Chondrocyte (in vitro differentiated cells): Measurements from ENCODE around the gene HCN3. TPM values are rescaled to one million over a fixed set of nuclear protein-coding genes. Genes with fewer than 3 reads are reported as not detected.
A peak's percentile ranks its signal among the peaks of the same experiment; 100 is the strongest.

ENCODE experiments used
- DNase-seq: peaks from one replicate; pipeline ENCODE4 v3.0.0; 2021; ENCODE audit warnings: mixed read lengths, low spot score
- H3K27ac Mint-ChIP-seq: one replicate; pipeline ENCODE4 v1.8.0; 2021; ENCODE audit warnings: mild to moderate bottlenecking, moderate library complexity, mixed read lengths; ENCODE audit not compliant: unreplicated experiment
- H3K27me3 Mint-ChIP-seq: 2 replicates; pipeline ENCODE4 v1.8.0; 2021; ENCODE audit warnings: low read depth, mixed read lengths
- H3K36me3 Mint-ChIP-seq: 2 replicates; pipeline ENCODE4 v1.8.0; 2021; ENCODE audit warnings: low read depth, mixed read lengths
- H3K4me1 Mint-ChIP-seq: 2 replicates; pipeline ENCODE4 v1.8.0; 2021; ENCODE audit warnings: low read depth, mild to moderate bottlenecking, mixed read lengths
- H3K4me3 Mint-ChIP-seq: one replicate; pipeline ENCODE4 v1.8.0; 2021; ENCODE audit warnings: mild to moderate bottlenecking, moderate library complexity, mixed read lengths; ENCODE audit not compliant: unreplicated experiment
- H3K9me3 Mint-ChIP-seq: 2 replicates; pipeline ENCODE4 v1.8.0; 2021; ENCODE audit warnings: low read depth, mixed read lengths
- CTCF ChIP-seq: fragments of 200-600 bp; sonication (generic); IDR thresholded peaks from 2 replicates; pipeline ENCODE4 v1.5.0; 2021; ENCODE audit warnings: antibody characterized with exemption, mild to moderate bottlenecking, moderate library complexity
- total RNA-seq: library from RNA; stranded (reverse); gene quantifications from 3 replicates; pipeline ENCODE4 v1.2.1, GENCODE V29; 2021

Gene HCN3
- total RNA-seq, 1 donor from 2014 or later, result 4.3 TPM

DNA sequence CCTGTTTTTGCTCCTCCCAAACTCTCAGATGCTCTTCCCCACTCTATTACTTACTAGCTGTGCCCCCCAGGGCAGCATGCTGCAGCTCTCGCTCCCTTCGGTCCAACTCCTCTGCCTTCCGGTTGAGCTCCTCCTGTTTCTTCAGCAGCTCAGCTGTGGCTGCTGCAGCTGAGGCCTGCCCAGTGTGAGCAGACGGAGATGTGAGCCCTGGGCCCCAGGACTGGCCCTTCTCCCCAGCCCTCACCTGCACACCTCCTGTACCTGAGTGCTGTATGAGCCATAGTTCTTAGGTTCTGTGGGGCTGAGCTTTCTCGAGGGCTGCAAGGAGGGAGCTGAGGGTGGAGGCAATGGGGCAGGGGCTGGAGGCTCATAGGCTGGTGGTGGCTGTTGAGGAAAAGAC lies 17.0 kb upstream of the HCN3 start:
- Mint-ChIP-seq H3K36me3 (peaks cover 24% of the 10 kb centered on the region), H3K27me3 (no peaks in the 10 kb centered on the region), H3K4me3 (no peak overlapping the region), H3K9me3 (no peaks in the 10 kb centered on the region), H3K4me1 (peaks cover 36% of the 10 kb centered on the region), H3K27ac (no peak overlapping the region)
- DNase-seq, result no peak
- no peak for TF ChIP-seq CTCF

DNA sequence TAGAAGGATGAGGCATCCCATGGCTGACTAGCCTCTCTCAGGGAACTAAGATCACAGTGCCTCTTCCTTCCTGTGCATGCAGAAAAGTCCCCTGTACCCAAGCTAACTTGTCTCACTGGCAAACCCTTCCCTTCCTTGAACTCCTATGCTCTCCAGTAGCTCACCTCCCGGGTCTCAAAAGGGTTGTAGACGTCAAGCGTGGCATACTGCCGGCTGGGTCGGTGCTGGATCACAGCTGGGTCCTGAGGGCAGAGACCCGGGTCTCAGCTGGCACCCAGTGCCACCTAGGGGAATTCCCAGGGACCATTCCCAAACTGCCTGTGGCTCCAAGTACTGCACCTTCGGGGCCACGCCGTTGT lies 15.8 kb upstream of the HCN3 start:
- H3K4me3 Mint-ChIP-seq, result peak overlapping the region; percentile 94
- DNase-seq, result no peak
- peaks cover 28% of the 10 kb centered on the region for H3K36me3 Mint-ChIP-seq
- H3K27ac Mint-ChIP-seq, result peak overlapping the region; percentile 98
- H3K9me3 Mint-ChIP-seq, result no peaks in the 10 kb centered on the region
- peak; percentile 40 for TF ChIP-seq CTCF
- H3K27me3 Mint-ChIP-seq, result no peaks in the 10 kb centered on the region
- peaks cover 27% of the 10 kb centered on the region for H3K4me1 Mint-ChIP-seq

- Mint-ChIP-seq H3K27me3 (no peaks in the 10 kb centered on the region), H3K9me3 (no peaks in the 10 kb centered on the region), H3K36me3 (peaks cover 27% of the 10 kb centered on the region), H3K4me3 (peak within 1 kb of the TSS; percentile 94), H3K27ac (peak within 1 kb of the TSS; percentile 98), H3K4me1 (peaks cover 23% of the 10 kb centered on the region)
- DNase-seq, result peak; percentile 95
- peak; percentile 14 for TF ChIP-seq CTCF
Observed at GRCh38 chr1:155261852-155262673, 15.2 kb upstream of the HCN3 start, which contains the start of gene SCAMP3. Gene SCAMP3 (minus strand): TSS chr1:155262360. CDS start chr1:155262151, 209 bp downstream.

DNA sequence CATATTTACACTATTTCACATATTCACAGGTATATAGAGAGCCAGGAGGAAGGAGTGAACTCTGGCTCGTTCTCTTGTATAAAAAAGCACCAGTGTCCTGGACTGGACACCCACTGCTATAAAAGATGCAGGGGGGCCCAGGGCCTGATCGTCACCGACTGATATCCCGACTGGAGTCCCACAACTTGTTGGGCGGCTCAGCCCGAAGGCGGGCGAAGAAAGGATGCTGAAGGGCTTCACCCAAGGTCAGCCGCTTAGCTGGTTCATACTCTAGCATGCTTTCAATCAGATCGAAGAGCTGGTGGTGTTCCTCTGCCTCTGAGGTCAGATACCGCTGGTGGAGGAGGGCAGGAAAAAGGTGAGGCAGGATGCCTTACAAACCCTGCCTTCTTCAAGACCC lies 14.2 kb upstream of the HCN3 start:
- H3K9me3 Mint-ChIP-seq, result no peaks in the 10 kb centered on the region

DNA sequence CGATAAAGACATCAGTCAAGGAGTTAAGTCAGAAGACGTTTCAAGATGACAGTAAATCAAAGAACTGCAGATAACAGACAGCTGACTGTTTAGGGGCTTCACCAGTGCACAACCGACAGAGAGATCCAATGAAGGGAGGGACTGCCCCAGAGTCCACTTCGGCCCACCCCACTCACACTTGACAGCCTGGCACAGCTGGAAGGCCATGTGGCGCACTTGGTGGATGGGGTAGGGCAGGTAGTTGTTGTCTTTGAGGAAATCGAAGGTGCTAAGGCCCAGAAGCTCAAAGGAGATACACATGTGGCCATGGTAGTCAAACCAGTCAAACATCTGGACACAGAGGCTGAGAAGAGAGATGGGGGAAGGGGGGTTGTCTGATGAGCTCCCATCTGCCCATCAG lies 10.7 kb upstream of the HCN3 start:
- no peaks in the 10 kb centered on the region for H3K9me3 Mint-ChIP-seq
- peaks cover 37% of the 10 kb centered on the region for H3K36me3 Mint-ChIP-seq
- no peaks in the 10 kb centered on the region for H3K27me3 Mint-ChIP-seq
- no peak for TF ChIP-seq CTCF
- H3K4me1 Mint-ChIP-seq, result peaks cover 19% of the 10 kb centered on the region
- peak overlapping the region; percentile 6 for H3K27ac Mint-ChIP-seq
- no peak overlapping the region for H3K4me3 Mint-ChIP-seq
- DNase-seq, result no peak

More for the DNA sequence above, 14.2 kb upstream of the HCN3 start:
- H3K27ac Mint-ChIP-seq, result peak overlapping the region; percentile 98
- no peak for DNase-seq
- no peak for TF ChIP-seq CTCF
- H3K4me3 Mint-ChIP-seq, result no peak overlapping the region
- no peaks in the 10 kb centered on the region for H3K27me3 Mint-ChIP-seq
- H3K4me1 Mint-ChIP-seq, result peaks cover 28% of the 10 kb centered on the region
- peaks cover 31% of the 10 kb centered on the region for H3K36me3 Mint-ChIP-seq
